HPDE6-E6E7 (cell line): Measurements from ENCODE around the gene CYP2W1.
"Not testable (repeated sequence)": the region's sequence is repeated elsewhere in the genome, so short reads cannot be mapped to it uniquely, and the experiment has no call there.

Source experiments
- DNase-seq: peaks from one replicate; pipeline ENCODE4 v3.0.0; 2011; ENCODE audit warnings: missing footprints; ENCODE audit errors: extremely low spot score

The CYP2W1 gene, protein sequence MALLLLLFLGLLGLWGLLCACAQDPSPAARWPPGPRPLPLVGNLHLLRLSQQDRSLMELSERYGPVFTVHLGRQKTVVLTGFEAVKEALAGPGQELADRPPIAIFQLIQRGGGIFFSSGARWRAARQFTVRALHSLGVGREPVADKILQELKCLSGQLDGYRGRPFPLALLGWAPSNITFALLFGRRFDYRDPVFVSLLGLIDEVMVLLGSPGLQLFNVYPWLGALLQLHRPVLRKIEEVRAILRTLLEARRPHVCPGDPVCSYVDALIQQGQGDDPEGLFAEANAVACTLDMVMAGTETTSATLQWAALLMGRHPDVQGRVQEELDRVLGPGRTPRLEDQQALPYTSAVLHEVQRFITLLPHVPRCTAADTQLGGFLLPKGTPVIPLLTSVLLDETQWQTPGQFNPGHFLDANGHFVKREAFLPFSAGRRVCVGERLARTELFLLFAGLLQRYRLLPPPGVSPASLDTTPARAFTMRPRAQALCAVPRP

DNA sequence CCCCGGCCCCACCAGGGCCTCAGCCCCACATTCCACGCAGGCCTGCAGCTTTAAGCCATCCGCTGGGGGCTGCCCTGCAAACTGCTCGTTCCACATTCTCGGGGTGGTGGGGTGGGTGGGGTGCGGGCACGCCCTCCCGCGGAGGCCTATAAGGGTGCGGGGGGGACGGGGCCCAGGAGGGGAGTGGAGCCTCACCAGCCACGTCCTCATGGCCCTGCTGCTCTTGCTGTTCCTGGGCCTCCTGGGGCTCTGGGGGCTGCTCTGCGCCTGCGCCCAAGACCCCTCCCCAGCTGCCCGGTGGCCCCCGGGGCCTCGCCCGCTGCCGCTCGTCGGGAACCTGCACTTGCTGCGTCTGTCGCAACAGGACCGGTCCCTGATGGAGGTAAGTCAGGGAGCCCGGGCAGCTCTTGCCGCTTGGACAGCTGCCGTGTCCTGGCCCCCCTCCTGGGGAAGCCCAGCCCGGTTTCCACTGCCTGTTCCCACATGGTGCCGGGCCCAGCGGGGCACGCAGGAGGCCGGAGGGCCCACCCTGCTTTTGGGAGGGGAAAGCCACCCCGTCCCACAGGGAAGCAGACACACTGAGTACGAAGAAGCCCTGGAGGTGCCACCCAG, at the start of gene CYP2W1:
Gene CYP2W1 (plus strand): TSS at position 178 of the 612 bp plus-strand sequence. CDS start 31 bp downstream, at position 209.
- DNase-seq, result no peak

- DNase-seq, result no peak
These were observed 48.4 kb upstream of the CYP2W1 start for GRCh38 chr7:934469-935163.

GRCh38 chr7:935164-935873, 47.7 kb upstream of the CYP2W1 start:
- DNase-seq, result no peak

DNA sequence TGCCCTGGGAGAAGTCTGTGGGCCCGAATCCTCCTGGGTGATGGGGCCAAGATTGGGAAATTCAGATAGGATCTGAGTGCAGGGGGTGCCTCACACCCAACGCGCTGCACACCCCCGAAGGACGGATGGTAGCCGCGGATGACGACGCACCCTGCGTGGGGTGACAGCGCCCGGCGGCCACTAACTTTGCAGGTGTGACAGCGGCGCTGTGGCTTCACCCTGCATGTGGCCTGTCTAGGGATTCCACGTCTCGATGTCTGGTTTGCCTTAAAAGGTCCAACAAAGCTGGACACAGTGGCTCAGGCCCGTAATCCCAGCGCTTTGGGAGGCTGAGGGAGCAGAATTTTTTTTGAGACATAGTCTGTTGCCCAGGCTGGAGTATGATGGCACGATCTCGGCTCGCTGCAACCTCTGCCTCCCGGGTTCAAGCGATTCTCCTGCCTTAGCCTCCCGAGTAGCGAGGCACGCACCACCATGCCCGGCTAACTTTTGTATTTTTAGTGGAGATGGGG, 47.1 kb upstream of the CYP2W1 start:
- no peak for DNase-seq

DNA sequence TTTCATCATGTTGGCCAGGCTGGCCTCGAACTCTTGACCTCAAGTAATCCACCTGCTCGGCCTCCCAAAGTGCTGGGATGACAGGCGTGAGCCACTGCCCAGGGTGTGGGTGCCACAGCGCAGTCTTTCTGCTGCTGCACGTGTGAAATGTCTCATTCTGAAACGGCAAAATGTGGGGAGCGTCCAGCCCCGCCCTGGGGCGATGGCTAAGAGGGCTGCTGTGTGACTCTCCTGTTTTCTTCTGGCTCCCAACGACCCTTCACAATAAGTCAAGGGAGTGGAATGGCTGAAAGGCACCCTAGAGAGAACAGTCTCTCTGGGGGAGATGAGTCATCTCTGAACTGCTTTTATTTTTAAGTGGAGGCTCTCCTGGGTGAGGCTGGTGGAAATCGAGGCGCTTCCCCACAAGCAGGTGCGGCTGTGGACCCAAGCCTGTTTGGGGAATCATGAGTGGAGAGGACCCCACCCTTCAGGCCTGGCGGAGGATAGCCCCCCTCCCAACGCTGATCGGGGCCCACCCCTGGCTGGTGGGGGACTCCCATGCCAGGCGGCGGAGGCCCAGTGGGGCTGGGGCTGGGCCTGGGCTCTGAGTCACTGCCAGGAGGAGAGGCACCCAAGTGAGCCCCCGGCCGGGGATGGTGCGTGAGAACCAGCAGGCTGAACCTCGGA, 46.5 kb upstream of the CYP2W1 start:
- peak; percentile 91 for DNase-seq

GRCh38 chr7:937856-938484, 45.0 kb upstream of the CYP2W1 start:
- no peak for DNase-seq

DNA sequence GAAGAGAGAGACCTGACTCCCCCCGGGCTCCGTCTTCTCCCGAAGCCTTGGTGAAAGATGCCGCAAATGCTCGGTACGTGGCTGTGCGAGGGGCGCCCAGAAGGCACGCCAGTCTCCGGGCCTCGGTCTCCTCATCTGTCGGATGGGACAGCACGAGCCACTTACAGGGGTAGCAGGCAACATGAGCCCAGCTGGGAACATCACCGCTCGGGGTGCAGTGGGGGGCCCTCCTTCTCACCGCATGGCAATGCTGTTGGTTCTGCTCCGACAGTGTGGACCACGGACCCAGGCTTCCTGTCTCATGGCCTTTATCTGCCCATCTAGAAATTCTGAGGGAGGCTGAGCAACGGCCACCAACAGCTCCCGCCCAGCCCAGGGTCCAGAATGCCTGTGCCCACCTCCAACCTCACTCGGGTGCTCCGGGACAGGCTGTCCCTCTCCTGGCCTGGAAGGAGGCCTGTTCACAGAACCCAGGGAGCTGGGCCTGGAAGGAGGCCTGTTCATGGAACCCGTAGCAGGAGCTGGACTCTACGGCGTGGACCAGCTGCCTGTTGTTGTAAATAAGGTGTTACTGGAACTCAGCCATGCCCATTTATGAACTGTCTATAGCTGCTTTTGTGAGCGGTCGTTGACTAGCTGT, 44.3 kb upstream of the CYP2W1 start:
- DNase-seq, result no peak

DNA sequence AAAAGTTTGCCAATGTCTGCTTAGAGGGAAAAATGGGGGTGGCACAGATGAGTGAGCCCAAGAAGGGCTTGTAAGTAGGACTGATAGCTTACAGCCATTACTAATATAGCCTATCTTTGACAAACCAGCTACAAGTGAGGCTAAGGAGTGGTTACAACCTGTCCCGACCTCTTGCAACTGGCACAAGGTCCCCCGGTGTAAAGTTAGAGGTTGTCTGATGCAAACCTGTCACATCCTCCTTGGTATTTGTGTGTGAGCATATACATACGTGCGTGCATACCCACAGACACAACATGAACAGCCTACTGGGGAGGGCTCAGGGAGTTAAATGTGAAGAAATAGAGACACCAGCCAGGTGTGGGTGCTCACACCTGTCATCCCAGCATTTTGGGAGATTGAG, 43.1 kb upstream of the CYP2W1 start:
- no peak for DNase-seq

DNA sequence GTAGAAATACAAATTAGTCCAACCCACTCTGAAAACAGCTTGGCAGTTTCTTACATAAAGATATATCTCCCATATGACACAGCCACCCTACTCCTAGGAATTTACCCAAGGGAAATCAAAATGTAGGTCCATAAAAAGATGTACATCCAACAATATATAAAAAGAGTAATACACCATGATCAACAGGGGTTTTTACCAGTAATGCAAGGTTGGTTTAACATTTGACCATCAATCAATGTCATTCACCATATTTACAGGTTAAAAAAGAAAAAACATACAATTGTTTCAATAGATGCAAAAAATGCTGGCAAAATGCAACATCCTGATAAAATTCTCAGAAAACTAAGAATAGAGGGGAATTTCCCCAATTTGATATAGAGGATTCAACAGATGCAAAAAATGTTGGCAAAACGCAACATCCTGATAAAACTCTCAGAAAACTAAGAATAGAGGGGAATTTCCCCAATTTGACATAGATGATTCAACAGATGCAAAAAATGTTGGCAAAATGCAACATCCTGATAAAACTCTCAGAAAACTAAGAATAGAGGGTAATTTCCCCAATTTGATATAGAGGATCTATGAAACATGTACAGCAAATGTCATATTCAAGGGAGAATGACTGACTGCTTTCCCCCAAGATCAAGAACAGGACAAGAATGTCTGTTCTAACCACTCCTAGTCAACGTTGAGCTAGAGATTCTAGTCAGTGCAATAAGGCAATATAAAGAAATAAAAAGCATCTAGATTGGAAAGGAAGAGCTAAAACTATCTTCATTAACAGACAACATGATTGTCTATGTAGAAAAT, 42.2 kb upstream of the CYP2W1 start:
- no peak for DNase-seq

GRCh38 chr7:943793-944192, 39.2 kb upstream of the CYP2W1 start:
- not testable (repeated sequence) for DNase-seq

DNA sequence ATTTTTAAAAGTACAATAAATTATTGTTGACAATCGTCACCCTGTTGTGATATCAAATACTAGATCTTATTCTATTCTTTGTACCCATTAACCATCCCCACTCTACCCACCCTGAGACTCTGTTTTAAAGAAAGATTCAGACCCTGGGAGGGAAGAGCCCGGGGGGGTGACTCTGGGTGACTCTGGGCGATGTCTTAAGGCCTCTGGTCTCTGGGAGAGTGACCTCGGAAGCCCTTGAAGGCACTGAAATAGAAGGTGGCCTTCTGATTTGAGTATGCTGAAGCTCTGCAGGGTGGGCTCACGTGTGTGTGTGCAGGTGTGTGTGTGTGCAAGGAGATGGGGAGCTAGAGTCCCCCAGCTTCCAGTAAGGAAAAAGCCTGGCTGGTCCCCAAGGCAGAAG, 38.2 kb upstream of the CYP2W1 start:
- DNase-seq, result no peak

- DNase-seq, result no peak
These were observed 37.8 kb upstream of the CYP2W1 start for GRCh38 chr7:945147-945555.

- DNase-seq, result peak; percentile 98
These were observed 37.3 kb upstream of the CYP2W1 start for GRCh38 chr7:945556-946255.

GRCh38 chr7:946256-946996, 36.6 kb upstream of the CYP2W1 start:
- DNase-seq, result no peak

DNA sequence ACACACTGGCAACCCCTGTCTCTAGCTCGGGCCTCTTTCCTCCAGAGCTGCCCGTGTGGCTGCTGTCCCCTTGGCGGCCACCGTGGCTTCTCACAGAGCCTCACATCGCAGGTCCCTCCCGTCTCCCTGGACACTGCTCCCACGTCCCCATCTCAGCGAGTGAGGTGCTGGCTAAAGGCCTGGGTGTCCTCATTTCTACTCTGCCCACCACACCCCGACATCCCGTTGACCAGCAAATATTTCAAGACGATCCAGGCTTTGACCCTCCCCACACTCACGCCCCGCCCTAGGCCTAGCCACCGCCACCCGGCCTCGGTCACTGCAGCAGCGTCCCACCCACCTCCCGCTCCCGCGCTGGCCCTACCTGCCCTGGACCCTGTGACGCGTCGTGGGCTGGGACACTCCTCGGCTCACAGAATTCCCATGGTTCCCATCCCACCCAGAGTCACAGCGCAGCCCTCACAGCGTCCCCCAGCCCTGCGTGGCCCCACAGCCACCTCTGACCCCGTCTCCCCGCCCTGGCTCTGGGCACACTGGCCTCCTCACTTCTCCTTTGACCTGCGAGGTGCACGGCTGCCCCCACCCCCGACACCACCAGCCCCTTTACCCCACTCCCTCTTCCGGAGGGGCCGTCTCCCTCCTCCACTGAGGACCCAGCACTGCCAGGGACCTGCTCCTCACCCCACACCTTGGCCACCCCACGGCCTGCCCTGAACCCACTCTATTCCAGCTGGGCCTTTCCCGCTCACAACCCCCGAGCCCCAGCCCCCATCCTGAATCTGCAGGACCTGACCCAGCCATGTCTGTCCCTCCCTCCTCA, 35.4 kb upstream of the CYP2W1 start:
- no peak for DNase-seq

GRCh38 chr7:949021-949934, 33.7 kb upstream of the CYP2W1 start:
- peak; percentile 48 for DNase-seq
